Left lung (tissue), 10 donors: ENCODE measurements around the gene ARFRP1. TPM values are rescaled to one million over a fixed set of nuclear protein-coding genes. Genes with fewer than 3 reads are reported as not detected.

Experiments
- ATAC-seq: fragments of 200-7000 bp; cut with Tn5 transposase; one replicate; pipeline ENCODE4 v1.9.1; 2020; ENCODE audit warnings: moderate library complexity
- DNase-seq, 4 donors: peaks; one replicate each; pipeline ENCODE4 v3.0.0-alpha.2; 2013 to 2020
- H3K27ac ChIP-seq, 2 donors: fragments of 200-600 bp; sonication (generic) in 1 of 2; one replicate each; pipeline versions ENCODE4 v1.5.0 to v1.8.0; 2020 to 2021
- H3K27me3 ChIP-seq, 2 donors: fragments of 200-600 bp; sonication (generic) in 1 of 2; one replicate each; pipeline versions ENCODE4 v1.5.0 to v1.8.0; 2020 to 2021
- H3K36me3 ChIP-seq, 2 donors: fragments of 200-600 bp; sonication (generic) in 1 of 2; one replicate each; pipeline versions ENCODE4 v1.5.0 to v1.8.0; 2020 to 2021
- H3K4me1 ChIP-seq, 2 donors: fragments of 200-600 bp; one replicate each; pipeline ENCODE4 v1.8.0; 2021
- H3K4me3 ChIP-seq, 2 donors: fragments of 200-600 bp; sonication (generic) in 1 of 2; one replicate each; pipeline versions ENCODE4 v1.5.0 to v1.8.0; 2020 to 2021; ENCODE audit warnings: mild to moderate bottlenecking in 1 of 2
- H3K9me3 ChIP-seq, 2 donors: fragments of 200-600 bp; sonication (generic) in 1 of 2; one replicate each; pipeline versions ENCODE4 v1.5.0 to v1.8.0; 2020 to 2021
- CTCF ChIP-seq, 2 donors: fragments of 200-600 bp; sonication (generic) in 1 of 2; IDR thresholded peaks; one replicate each; pipeline versions ENCODE4 v1.5.0 to v1.8.0; 2021; ENCODE audit warnings: antibody characterized with exemption in 2 of 2
- intact Hi-C, 2 donors: fragments of 100-400 bp; cut with DNase I; formaldehyde crosslinking; loops; one replicate each; pipeline versions ENCODE4 v1.11.2 to v1.14.2; 2022
- polyA plus RNA-seq, 6 donors: library from polyadenylated mRNA; unstranded; fragments of 120-200 nt; gene quantifications; one replicate each; pipeline ENCODE4 v1.2.1, GENCODE V29; 2013; ENCODE audit not compliant: insufficient read length in 6 of 6
- total RNA-seq, 2 donors: library from RNA; stranded (reverse); fragmentation: NEBNext Ultra II Directional; extraction: Animal tissue kit (Norgen Biotek cat#: 25700); gene quantifications; one replicate each; pipeline ENCODE4 v1.2.1, GENCODE V29; 2021
- donor health status: DM: no; HTN: yes; CAD: no.
- donor health status: DM: no; HTN: no; CAD: no.

The ARFRP1 gene
- total and polyA plus RNA-seq, 8 donors: 29.1 to 46.9 (median 32.8) TPM

GRCh38 chr20:63680427-63680826, 27.3 kb downstream of the ARFRP1 start:
- TF ChIP-seq CTCF (IDR thresholded peaks at IDR 0.05): no peak
- DNase-seq: no peak
- Histone ChIP-seq H3K27ac (no peak overlapping the region), H3K9me3 (no peaks in the 10 kb centered on the region), H3K36me3 (peaks cover 0 to 60% of the 10 kb centered on the region in 2 donors), H3K4me3 (no peak overlapping the region), H3K4me1 (peaks cover 4 to 22% of the 10 kb centered on the region in 2 donors), H3K27me3 (no peaks in the 10 kb centered on the region)
- ATAC-seq: no peak
- intact Hi-C loops: no loop called here

- H3K27me3 ChIP-seq: no peaks in the 10 kb centered on the region
- H3K4me1 ChIP-seq: peaks cover 4 to 16% of the 10 kb centered on the region in 2 donors
- no peak for ATAC-seq
- DNase-seq: no peak
- H3K4me3 ChIP-seq: no peak overlapping the region
- TF ChIP-seq CTCF (IDR thresholded peaks at IDR 0.05): no peak
- no peak overlapping the region for H3K27ac ChIP-seq
- H3K36me3 ChIP-seq: peaks cover 0 to 66% of the 10 kb centered on the region in 2 donors
- no peaks in the 10 kb centered on the region for H3K9me3 ChIP-seq
- intact Hi-C loops: no loop called here
Observed at GRCh38 chr20:63679799-63680305, 27.9 kb downstream of the ARFRP1 start.

GRCh38 chr20:63678667-63679465, 28.9 kb downstream of the ARFRP1 start:
- Histone ChIP-seq H3K27me3 (no peaks in the 10 kb centered on the region), H3K9me3 (no peaks in the 10 kb centered on the region), H3K4me1 (peaks cover 4 to 12% of the 10 kb centered on the region in 2 donors), H3K4me3 (no peak overlapping the region), H3K27ac (no peak overlapping the region), H3K36me3 (peaks cover 0 to 76% of the 10 kb centered on the region in 2 donors)
- DNase-seq: peak in 1 of 4 donors; percentile 59
- ATAC-seq: no peak
- intact Hi-C loops: no loop called here
- no peak for TF ChIP-seq CTCF (IDR thresholded peaks at IDR 0.05)

GRCh38 chr20:63678071-63678470, 29.7 kb downstream of the ARFRP1 start:
- ATAC-seq (no peak), DNase-seq (no peak)
- intact Hi-C loops: no loop called here

More at GRCh38 chr20:63678071-63678470, 29.7 kb downstream of the ARFRP1 start:
- Histone ChIP-seq H3K27ac (no peak overlapping the region), H3K27me3 (no peaks in the 10 kb centered on the region), H3K36me3 (peaks cover 0 to 82% of the 10 kb centered on the region in 2 donors), H3K4me3 (no peak overlapping the region), H3K9me3 (no peaks in the 10 kb centered on the region), H3K4me1 (peaks cover 4 to 12% of the 10 kb centered on the region in 2 donors)
- no peak for TF ChIP-seq CTCF (IDR thresholded peaks at IDR 0.05)
